IPS-18a (cell line): ENCODE measurements around the gene CSK.

ENCODE experiments used
- H3K27ac ChIP-seq: one replicate; pipeline ENCODE4 v1.5.1; 2013; ENCODE audit warnings: low read length
- H3K27me3 ChIP-seq: one replicate; pipeline ENCODE4 v1.6.1; 2013; ENCODE audit warnings: mild to moderate bottlenecking, low read length; ENCODE audit not compliant: control insufficient read depth, insufficient read depth
- H3K36me3 ChIP-seq: one replicate; pipeline ENCODE4 v1.6.1; 2013; ENCODE audit warnings: low read depth, low read length; ENCODE audit not compliant: control insufficient read depth
- H3K4me1 ChIP-seq: one replicate; pipeline ENCODE4 v1.6.1; 2013; ENCODE audit warnings: low read depth, low read length; ENCODE audit not compliant: control insufficient read depth
- H3K4me3 ChIP-seq: one replicate; pipeline ENCODE4 v1.5.1; 2013; ENCODE audit warnings: low read length
- H3K9ac ChIP-seq: one replicate; pipeline ENCODE4 v1.6.1; 2013; ENCODE audit warnings: mild to moderate bottlenecking, low read length, moderate library complexity
- H3K9me3 ChIP-seq: one replicate; pipeline ENCODE4 v1.6.1; 2013; ENCODE audit warnings: low read depth, low read length; ENCODE audit not compliant: control insufficient read depth

The CSK gene

DNA sequence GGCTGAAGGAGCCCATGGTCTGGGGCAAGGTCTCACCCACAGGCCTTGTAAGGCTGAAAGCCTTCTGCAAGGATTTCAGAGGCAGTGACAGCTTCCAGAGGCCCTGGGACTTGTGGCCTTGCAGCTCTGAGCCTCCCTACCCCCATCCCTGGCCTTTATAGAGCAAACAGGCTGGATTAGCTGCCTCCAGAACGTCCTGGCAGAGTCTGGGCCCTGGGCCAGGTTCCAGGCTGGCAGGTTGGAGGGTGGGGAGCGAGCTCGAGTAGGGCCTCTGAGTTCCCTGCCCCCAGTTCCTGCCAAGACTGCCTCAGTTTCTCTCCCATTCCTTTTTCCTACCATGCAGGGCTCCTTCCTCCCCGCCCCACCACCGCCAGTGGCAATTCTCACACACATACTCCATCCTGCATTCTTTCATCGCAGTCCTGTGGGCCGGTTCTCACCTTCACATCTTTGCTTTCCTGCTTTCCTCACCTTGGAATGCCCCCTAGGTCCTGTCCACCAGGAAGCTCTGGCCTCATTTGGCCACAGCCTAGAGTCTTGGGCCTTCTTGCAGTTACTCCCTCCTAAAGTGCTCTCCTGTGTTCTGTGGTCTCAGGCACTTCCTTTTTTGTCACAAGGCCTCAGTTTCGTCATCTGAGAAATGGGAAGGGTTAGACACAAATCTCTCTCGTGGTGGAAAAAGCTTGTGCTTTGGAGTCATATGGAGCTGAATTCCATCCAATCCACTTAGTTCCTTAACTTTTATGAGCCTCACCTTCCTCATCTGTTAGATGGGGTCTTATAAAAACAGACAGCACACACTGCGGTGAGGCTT lies 33.4 kb downstream of the CSK start:
- Histone ChIP-seq H3K9ac (no peak overlapping the region), H3K36me3 (no peaks in the 10 kb centered on the region), H3K9me3 (no peaks in the 10 kb centered on the region), H3K4me3 (no peak overlapping the region), H3K27ac (no peak overlapping the region), H3K27me3 (no peaks in the 10 kb centered on the region), H3K4me1 (no peaks in the 10 kb centered on the region)

GRCh38 chr15:74815961-74816360 lies 34.1 kb downstream of the CSK start:
- H3K27me3 ChIP-seq, result no peaks in the 10 kb centered on the region
- no peak overlapping the region for H3K9ac ChIP-seq
- peaks cover 3% of the 10 kb centered on the region for H3K4me1 ChIP-seq
- H3K4me3 ChIP-seq, result no peak overlapping the region
- H3K36me3 ChIP-seq, result no peaks in the 10 kb centered on the region
- H3K9me3 ChIP-seq, result no peaks in the 10 kb centered on the region
- no peak overlapping the region for H3K27ac ChIP-seq

- Histone ChIP-seq H3K4me3 (no peak overlapping the region), H3K27ac (no peak overlapping the region), H3K9ac (no peak overlapping the region), H3K9me3 (no peaks in the 10 kb centered on the region), H3K4me1 (peaks cover 10% of the 10 kb centered on the region), H3K27me3 (no peaks in the 10 kb centered on the region), H3K36me3 (no peaks in the 10 kb centered on the region)
Measured at GRCh38 chr15:74816624-74817369, 34.9 kb downstream of the CSK start.

- Histone ChIP-seq H3K36me3 (no peaks in the 10 kb centered on the region), H3K4me1 (peaks cover 10% of the 10 kb centered on the region), H3K4me3 (no peak overlapping the region), H3K9ac (no peak overlapping the region), H3K27ac (no peak overlapping the region), H3K9me3 (no peaks in the 10 kb centered on the region), H3K27me3 (no peaks in the 10 kb centered on the region)
Measured at GRCh38 chr15:74817370-74817737, 35.5 kb downstream of the CSK start.

DNA sequence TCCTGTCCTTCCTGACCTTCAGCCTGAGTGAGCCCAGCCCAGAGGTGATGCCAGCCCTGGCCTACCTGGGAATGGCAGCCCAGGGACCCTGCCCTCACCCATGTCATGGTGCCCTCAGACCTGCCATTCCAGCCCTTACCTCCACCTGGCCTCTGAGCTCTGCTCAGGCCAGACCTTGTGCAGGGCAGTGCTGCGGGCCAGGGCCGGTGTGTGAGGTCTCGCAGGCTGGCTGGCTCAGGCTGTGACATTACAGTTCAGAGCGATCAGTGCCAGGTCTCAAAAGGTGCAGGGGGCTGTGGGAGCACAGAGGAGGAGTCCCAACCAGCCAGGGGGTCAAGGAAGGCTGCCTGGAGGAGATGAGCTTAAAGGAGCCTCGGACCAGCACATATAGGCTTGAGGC lies 38.2 kb downstream of the CSK start:
- Histone ChIP-seq H3K9me3 (no peaks in the 10 kb centered on the region), H3K9ac (no peak overlapping the region), H3K27ac (no peak overlapping the region), H3K4me3 (no peak overlapping the region), H3K36me3 (no peaks in the 10 kb centered on the region), H3K27me3 (peaks cover 9% of the 10 kb centered on the region), H3K4me1 (peaks cover 10% of the 10 kb centered on the region)

DNA sequence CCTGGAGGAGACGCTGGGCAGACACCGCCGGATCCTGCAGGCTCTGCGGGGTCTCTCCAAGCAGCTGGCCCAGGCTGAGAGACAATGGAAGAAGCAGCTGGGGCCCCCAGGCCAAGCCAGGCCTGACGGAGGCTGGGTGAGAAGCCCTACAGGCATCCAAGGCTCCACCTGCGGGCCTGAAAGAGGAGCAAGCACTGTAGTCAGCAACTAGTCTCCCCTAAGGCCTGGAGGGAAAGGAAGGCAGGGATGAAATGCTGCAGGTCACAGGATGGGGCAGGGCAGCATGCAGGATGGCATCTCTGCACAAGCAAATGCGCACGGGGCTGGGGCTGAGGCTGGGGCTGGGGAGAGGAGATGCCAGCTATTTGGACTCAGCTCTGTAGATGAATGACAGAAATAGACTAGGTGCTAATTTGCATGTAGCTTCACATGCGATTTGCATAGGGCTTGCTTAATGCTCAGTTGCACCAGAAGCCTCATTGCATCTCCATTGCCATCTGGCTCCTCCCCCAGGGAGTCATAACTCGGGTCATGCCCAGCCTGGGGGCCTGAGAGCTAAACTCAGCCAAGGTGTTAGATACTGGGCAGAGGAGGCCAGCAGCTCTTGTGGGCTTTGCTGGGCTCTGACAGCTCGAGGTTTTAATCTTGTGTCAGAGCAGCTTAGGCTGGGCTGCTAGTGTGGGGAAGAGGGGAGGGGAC lies 39.4 kb downstream of the CSK start:
- peaks cover 10% of the 10 kb centered on the region for H3K4me1 ChIP-seq
- H3K27ac ChIP-seq, result no peak overlapping the region
- no peaks in the 10 kb centered on the region for H3K9me3 ChIP-seq
- no peak overlapping the region for H3K4me3 ChIP-seq
- no peak overlapping the region for H3K9ac ChIP-seq
- H3K36me3 ChIP-seq, result no peaks in the 10 kb centered on the region
- H3K27me3 ChIP-seq, result peaks cover 20% of the 10 kb centered on the region

GRCh38 chr15:74821790-74822158 lies 39.9 kb downstream of the CSK start:
- Histone ChIP-seq H3K27ac (no peak overlapping the region), H3K36me3 (no peaks in the 10 kb centered on the region), H3K9ac (no peak overlapping the region), H3K27me3 (peaks cover 24% of the 10 kb centered on the region), H3K4me3 (no peak overlapping the region), H3K9me3 (no peaks in the 10 kb centered on the region), H3K4me1 (peaks cover 10% of the 10 kb centered on the region)

DNA sequence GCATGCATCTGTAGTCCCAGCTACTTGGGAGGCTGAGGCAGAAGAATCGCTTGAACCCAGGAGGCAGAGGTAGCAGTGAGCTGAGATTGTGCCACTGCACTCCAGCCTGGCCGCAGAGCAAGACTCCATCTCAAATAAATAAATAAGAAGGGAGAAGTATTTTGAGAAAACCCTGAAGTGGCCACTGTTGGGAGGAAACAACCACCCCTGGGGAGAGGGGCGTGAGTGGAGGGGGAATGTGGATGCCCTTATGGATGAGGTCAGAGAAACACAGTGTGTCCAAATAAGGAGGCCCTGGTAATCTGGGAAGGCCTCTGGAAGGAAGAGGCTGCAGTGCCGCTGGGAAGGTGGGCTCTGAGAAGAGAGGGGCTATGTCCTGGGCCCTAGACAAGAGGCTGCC lies 40.4 kb downstream of the CSK start:
- Histone ChIP-seq H3K27me3 (peaks cover 29% of the 10 kb centered on the region), H3K9ac (no peak overlapping the region), H3K4me1 (peaks cover 10% of the 10 kb centered on the region), H3K4me3 (no peak overlapping the region), H3K36me3 (no peaks in the 10 kb centered on the region), H3K9me3 (no peaks in the 10 kb centered on the region), H3K27ac (no peak overlapping the region)

DNA sequence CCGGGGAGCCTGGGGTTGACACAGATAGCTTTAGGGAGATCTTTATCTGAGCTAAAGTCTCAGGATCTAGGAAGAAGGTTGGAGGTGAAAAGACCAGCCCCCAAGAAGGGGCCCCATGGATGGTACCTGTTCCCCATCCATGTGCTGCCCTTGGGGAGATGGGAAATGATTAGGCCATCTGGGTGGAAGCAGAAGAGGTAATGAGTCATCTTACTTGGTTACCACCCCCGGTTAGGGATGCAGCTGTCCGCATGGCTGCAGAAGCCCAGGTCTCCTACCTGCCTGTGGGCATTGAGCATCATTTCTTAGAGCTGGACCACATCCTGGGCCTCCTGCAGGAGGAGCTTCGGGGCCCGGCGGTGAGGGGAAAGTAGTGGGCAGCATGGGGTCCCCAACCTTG lies 41.4 kb downstream of the CSK start:
- Histone ChIP-seq H3K36me3 (no peaks in the 10 kb centered on the region), H3K27me3 (peaks cover 40% of the 10 kb centered on the region), H3K27ac (no peak overlapping the region), H3K9ac (no peak overlapping the region), H3K4me1 (peaks cover 10% of the 10 kb centered on the region), H3K4me3 (no peak overlapping the region), H3K9me3 (no peaks in the 10 kb centered on the region)

DNA sequence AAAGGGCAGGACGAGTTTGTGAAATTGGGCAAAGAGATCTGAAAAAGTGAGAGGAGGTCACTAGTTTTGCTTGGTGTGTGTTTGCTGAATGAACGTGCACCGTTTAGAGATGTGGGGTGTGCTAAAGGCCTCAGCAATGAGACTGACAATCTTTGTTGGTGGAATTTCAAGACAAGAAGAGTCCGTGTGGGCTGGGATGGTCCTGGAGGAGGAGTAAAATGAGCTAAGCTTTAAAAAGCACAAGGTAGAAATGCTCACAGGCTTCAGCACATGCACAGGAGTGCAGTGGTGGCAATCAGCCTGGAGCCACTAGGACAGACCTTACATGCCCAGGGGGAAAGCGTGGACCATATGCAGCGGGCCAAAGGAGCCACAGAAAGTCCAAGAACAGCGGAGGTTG lies 43.1 kb downstream of the CSK start:
- Histone ChIP-seq H3K9ac (no peak overlapping the region), H3K4me3 (no peak overlapping the region), H3K27ac (no peak overlapping the region), H3K27me3 (peaks cover 48% of the 10 kb centered on the region), H3K36me3 (no peaks in the 10 kb centered on the region), H3K4me1 (peaks cover 10% of the 10 kb centered on the region), H3K9me3 (no peaks in the 10 kb centered on the region)

DNA sequence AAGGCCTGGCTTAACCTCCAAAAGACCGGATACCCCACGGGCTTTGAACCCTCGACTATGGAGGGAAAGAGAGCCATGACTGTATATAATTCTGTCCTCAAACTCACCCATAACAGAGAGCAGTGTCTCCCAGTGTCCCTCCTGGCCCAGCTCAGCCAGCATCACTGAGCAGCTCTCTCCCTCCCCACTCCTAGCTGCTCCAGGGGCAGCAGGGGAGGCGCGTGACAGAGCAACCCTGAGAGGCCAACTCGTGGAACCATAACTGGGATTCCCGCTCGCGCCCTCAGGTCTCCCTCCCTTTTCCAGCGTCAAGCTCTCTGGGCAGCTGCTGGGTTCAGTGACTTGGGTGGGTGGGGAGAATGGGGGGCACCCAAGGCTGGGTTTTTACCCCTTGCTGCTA lies 44.0 kb downstream of the CSK start:
- Histone ChIP-seq H3K4me3 (no peak overlapping the region), H3K9me3 (no peaks in the 10 kb centered on the region), H3K27ac (no peak overlapping the region), H3K36me3 (no peaks in the 10 kb centered on the region), H3K9ac (no peak overlapping the region), H3K27me3 (peaks cover 48% of the 10 kb centered on the region), H3K4me1 (peaks cover 8% of the 10 kb centered on the region)
